Stimulated activated CD4-positive, alpha-beta T cell treated with anti-CD3 and anti-CD28 coated beads, Interleukin-12 subunit alpha, Interleukin-12 subunit beta, amount 100 ng/mL, for 48 hours (primary cell): ENCODE data around the gene CCDC112.

ENCODE experiments used
- DNase-seq, 3 donors: peaks; one replicate each; pipeline ENCODE4 v3.0.0-alpha.2; 2020; ENCODE audit warnings: low read depth in 2 of 3, low spot score in 1 of 3

CCDC112 gene

GRCh38 chr5:115319007-115319406, 22.6 kb upstream of the CCDC112 start:
- DNase-seq, result no peak

GRCh38 chr5:115317736-115318135, 21.3 kb upstream of the CCDC112 start:
- DNase-seq, result no peak

- DNase-seq, result no peak
Measured at GRCh38 chr5:115317320-115317719, 20.9 kb upstream of the CCDC112 start.

- no peak for DNase-seq
Measured at GRCh38 chr5:115313632-115314031, 17.2 kb upstream of the CCDC112 start.

- DNase-seq, result no peak
Measured at GRCh38 chr5:115313052-115313451, 16.6 kb upstream of the CCDC112 start.

- DNase-seq, result no peak
Measured at GRCh38 chr5:115309751-115310370, 13.4 kb upstream of the CCDC112 start.

GRCh38 chr5:115308815-115309214, 12.4 kb upstream of the CCDC112 start:
- no peak for DNase-seq

GRCh38 chr5:115306011-115306536, 9.6 kb upstream of the CCDC112 start:
- no peak for DNase-seq

- no peak for DNase-seq
Measured at GRCh38 chr5:115304496-115304895, 8.0 kb upstream of the CCDC112 start.

GRCh38 chr5:115298811-115299210, 2.4 kb upstream of the CCDC112 start:
- no peak for DNase-seq

GRCh38 chr5:115297031-115297430, 577 bp upstream of the CCDC112 start:
- no peak for DNase-seq

- DNase-seq, result no peak
Measured at GRCh38 chr5:115295777-115296123, 704 bp downstream of the CCDC112 start.

GRCh38 chr5:115291397-115291796, 5.1 kb downstream of the CCDC112 start:
- DNase-seq, result no peak

- no peak for DNase-seq
Measured at GRCh38 chr5:115289104-115289503, 7.3 kb downstream of the CCDC112 start.

GRCh38 chr5:115284021-115284420, 12.4 kb downstream of the CCDC112 start:
- no peak for DNase-seq

GRCh38 chr5:115282131-115282530, 14.3 kb downstream of the CCDC112 start:
- DNase-seq, result no peak

- no peak for DNase-seq
Measured at GRCh38 chr5:115274584-115274983, 21.9 kb downstream of the CCDC112 start.

- no peak for DNase-seq
Measured at GRCh38 chr5:115272297-115272958, 24.0 kb downstream of the CCDC112 start.

- DNase-seq, result no peak
Measured at GRCh38 chr5:115271295-115272050, 25.0 kb downstream of the CCDC112 start.

- DNase-seq, result no peak
Measured at GRCh38 chr5:115267617-115268016, 28.8 kb downstream of the CCDC112 start.

GRCh38 chr5:115265220-115265619, 31.2 kb downstream of the CCDC112 start:
- no peak for DNase-seq

- no peak for DNase-seq
Measured at GRCh38 chr5:115264786-115265185, 31.7 kb downstream of the CCDC112 start.
